MCF 10A (cell line): ENCODE results near the gene TTC21A. TPM values are rescaled to one million over a fixed set of nuclear protein-coding genes. Genes with fewer than 3 reads are reported as not detected.

Experiments
- BruUV-seq: library from RNA; stranded (reverse); fragments of 400-500 nt; replicated peaks from 2 replicates; lab custom pipeline; 2021; lab: Mats Ljungman, UMichigan
- CTCF ChIA-PET: fragments of 300-600 bp; sonication (Branson Sonifier 250); formaldehyde crosslinking; extraction: SDS; loops from one replicate; lab custom pipeline; 2021; ENCODE audit warnings: antibody characterized with exemption, inconsistent platforms; lab: Yijun Ruan, JAX
- POLR2A ChIA-PET: fragments of 300-600, 350-650 bp; sonication (Branson Sonifier 250); formaldehyde crosslinking; extraction: SDS; loops from one replicate; lab custom pipeline; 2020; ENCODE audit warnings: antibody characterized with exemption, inconsistent platforms; lab: Yijun Ruan, JAX
- DNase-seq: peaks from one replicate; pipeline ENCODE4 v3.0.0-alpha.2; 2018; ENCODE audit not compliant: unreplicated experiment
- H3K27ac Mint-ChIP-seq: one replicate; pipeline ENCODE4 v1.8.0; 2022; ENCODE audit warnings: mild to moderate bottlenecking, low read depth, mixed read lengths; ENCODE audit not compliant: unreplicated experiment
- H3K27me3 Mint-ChIP-seq: one replicate; pipeline ENCODE4 v1.8.0; 2022; ENCODE audit warnings: mixed read lengths; ENCODE audit not compliant: insufficient read depth, unreplicated experiment
- H3K36me3 Mint-ChIP-seq: one replicate; pipeline ENCODE4 v1.8.0; 2022; ENCODE audit warnings: mild to moderate bottlenecking, moderate library complexity, mixed read lengths; ENCODE audit not compliant: insufficient read depth, unreplicated experiment
- H3K4me1 Mint-ChIP-seq: one replicate; pipeline ENCODE4 v1.8.0; 2022; ENCODE audit warnings: mixed read lengths; ENCODE audit not compliant: insufficient read depth, unreplicated experiment
- H3K4me3 Mint-ChIP-seq: one replicate; pipeline ENCODE4 v1.8.0; 2022; ENCODE audit warnings: mild to moderate bottlenecking, moderate library complexity, mixed read lengths; ENCODE audit not compliant: unreplicated experiment
- H3K9me3 Mint-ChIP-seq: one replicate; pipeline ENCODE4 v1.8.0; 2022; ENCODE audit warnings: mixed read lengths; ENCODE audit not compliant: unreplicated experiment
- intact Hi-C: fragments of 100-400 bp; cut with micrococcal nuclease; formaldehyde crosslinking; loops from 2 replicates; pipeline ENCODE4 v1.14.1; 2022
- total RNA-seq: library from RNA; stranded (reverse); gene quantifications from 2 replicates; pipeline ENCODE4 v1.2.3, GENCODE V29; 2022
- TF ChIP-seq, protein P1 (sequence below): fragments of 200-600 bp; IDR thresholded peaks from one replicate; pipeline ENCODE4 v1.8.0; 2022; ENCODE audit warnings: antibody characterized with exemption, mild to moderate bottlenecking; ENCODE audit not compliant: unreplicated experiment

Gene TTC21A
- total RNA-seq, 1 experiment from 2014 or later = 2.1 TPM

DNA sequence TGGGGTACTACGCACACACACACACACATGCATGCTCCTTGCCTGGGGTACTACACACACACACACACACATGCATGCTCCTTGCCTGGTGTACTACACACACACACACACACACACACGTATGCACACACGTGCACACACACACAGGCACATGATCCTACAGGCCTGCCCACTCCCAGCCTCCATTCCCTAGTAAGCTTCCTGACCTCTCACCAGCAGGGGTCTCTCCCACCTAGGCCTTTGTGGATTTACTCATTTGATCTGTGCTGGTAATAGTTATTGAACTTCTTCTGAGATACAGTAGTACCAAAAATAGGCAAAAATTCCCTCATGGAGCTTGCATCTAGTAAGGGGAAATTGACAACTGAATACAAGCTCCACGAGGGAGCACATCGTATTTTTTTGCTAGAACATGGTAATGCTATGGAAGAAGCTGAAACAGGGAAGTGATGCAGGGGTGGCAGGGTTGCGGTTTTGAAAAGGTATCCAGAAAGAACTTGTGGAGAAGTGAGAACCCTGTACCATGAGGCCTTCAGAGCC is 19.1 kb downstream of the TTC21A start:
- Mint-ChIP-seq H3K27ac (no peak overlapping the region), H3K4me3 (no peak overlapping the region), H3K9me3 (no peaks in the 10 kb centered on the region), H3K27me3 (no peaks in the 10 kb centered on the region), H3K36me3 (no peaks in the 10 kb centered on the region), H3K4me1 (peaks cover 12% of the 10 kb centered on the region)
- peak; percentile 72 for DNase-seq
- intact Hi-C loops = loop anchor here (1.0 to 2.0 kb wide), 4 partner anchors 21 to 162 kb away; no protein-coding TSS in a partner anchor
- ChIA-PET CTCF (interaction anchor here (0.6 to 9.5 kb wide), 33 partner anchors 8 to 1897 kb away, joined by 3 to 187 read pairs (median 4); partner anchors contain the start of genes GORASP1 and TTC21A), POLR2A (interaction anchor here (0.6 to 2.0 kb wide), 6 partner anchors 15 to 166 kb away, joined by 3 to 10 read pairs (median 4); no protein-coding TSS in a partner anchor)
- no TSS peak for BruUV-seq
- TF ChIP-seq, protein P1, sequence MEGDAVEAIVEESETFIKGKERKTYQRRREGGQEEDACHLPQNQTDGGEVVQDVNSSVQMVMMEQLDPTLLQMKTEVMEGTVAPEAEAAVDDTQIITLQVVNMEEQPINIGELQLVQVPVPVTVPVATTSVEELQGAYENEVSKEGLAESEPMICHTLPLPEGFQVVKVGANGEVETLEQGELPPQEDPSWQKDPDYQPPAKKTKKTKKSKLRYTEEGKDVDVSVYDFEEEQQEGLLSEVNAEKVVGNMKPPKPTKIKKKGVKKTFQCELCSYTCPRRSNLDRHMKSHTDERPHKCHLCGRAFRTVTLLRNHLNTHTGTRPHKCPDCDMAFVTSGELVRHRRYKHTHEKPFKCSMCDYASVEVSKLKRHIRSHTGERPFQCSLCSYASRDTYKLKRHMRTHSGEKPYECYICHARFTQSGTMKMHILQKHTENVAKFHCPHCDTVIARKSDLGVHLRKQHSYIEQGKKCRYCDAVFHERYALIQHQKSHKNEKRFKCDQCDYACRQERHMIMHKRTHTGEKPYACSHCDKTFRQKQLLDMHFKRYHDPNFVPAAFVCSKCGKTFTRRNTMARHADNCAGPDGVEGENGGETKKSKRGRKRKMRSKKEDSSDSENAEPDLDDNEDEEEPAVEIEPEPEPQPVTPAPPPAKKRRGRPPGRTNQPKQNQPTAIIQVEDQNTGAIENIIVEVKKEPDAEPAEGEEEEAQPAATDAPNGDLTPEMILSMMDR = peak; percentile 51

DNA sequence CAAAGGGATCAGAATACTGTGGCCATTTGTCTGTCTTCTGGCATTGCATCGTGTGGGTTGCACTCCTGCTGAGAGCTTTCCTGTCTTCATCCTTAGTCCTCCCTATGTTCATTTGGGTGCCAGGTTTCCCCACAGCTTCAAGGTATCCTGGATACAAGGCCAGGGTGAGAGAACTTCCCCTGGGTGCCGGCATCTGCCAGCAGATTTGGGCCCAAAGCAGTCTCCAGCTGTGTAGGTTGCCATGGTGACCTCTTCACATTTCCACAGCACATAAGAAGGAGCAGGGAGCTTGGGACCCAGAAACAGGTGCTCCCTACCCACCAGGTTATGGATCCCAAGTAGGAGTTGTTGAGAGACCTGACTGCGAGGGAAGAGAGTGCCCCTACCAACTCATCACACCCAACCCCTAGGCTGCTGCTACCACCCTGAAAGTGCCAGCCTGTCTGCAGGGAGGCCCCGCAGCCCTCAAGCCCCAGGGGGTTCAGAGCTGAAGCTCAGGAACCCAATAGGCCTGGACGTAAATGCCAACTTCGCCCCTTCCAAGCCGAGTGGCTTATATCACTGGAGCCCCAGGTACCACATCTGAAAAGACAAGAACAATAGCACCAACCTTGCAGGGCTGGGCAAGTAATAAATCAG is 19.9 kb downstream of the TTC21A start:
- POLR2A ChIA-PET = interaction anchor here (0.7 to 2.0 kb wide), 3 partner anchors 13 to 161 kb away, joined by 3 to 10 read pairs (median 3); no protein-coding TSS in a partner anchor
- Mint-ChIP-seq H3K4me1 (peaks cover 12% of the 10 kb centered on the region), H3K9me3 (no peaks in the 10 kb centered on the region), H3K27me3 (no peaks in the 10 kb centered on the region), H3K27ac (no peak overlapping the region), H3K4me3 (no peak overlapping the region), H3K36me3 (no peaks in the 10 kb centered on the region)
- TF ChIP-seq, protein P1 = no peak
- DNase-seq = no peak
- BruUV-seq = no TSS peak
- intact Hi-C loops = loop anchor here (2.0 kb wide), 1 partner anchor 53 kb away; no protein-coding TSS in a partner anchor
- CTCF ChIA-PET = interaction anchor here (0.6 to 9.5 kb wide), 27 partner anchors 8 to 162 kb away, joined by 3 to 187 read pairs (median 5); partner anchors contain the start of genes GORASP1 and TTC21A

DNA sequence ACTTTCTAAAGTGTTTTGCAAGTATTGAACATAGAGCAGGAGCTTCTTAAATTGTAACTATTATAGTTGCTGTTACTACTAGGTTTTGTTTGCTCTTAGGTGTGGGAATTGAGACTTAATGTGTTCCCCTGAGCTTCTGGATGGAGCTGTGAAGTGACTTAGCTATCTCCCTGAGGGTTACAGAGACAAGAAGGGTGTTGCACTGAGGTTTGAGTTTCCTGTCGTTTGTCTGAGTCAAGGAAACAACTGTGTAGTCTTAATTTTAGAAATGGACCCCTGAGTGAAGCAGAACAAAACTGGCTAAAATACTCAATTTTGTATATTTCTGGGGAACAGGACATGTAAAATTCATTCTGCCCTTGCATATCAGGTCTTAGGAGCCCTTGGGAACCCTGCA is 20.4 kb downstream of the TTC21A start:
- H3K4me3 Mint-ChIP-seq = no peak overlapping the region
- H3K27me3 Mint-ChIP-seq = no peaks in the 10 kb centered on the region
- intact Hi-C loops = loop anchor here (2.0 kb wide), 1 partner anchor 53 kb away; no protein-coding TSS in a partner anchor
- POLR2A ChIA-PET = interaction anchor here (0.8 to 1.4 kb wide), 2 partner anchors 8 to 13 kb away, joined by 3 read pairs; no protein-coding TSS in a partner anchor
- DNase-seq = no peak
- TF ChIP-seq, protein P1 = no peak
- BruUV-seq = no TSS peak
- peaks cover 12% of the 10 kb centered on the region for H3K4me1 Mint-ChIP-seq
- CTCF ChIA-PET = interaction anchor here (0.6 to 9.5 kb wide), 15 partner anchors 8 to 162 kb away, joined by 3 to 187 read pairs (median 7); partner anchors contain the start of genes GORASP1 and TTC21A
- no peak overlapping the region for H3K27ac Mint-ChIP-seq
- H3K9me3 Mint-ChIP-seq = no peaks in the 10 kb centered on the region
- H3K36me3 Mint-ChIP-seq = no peaks in the 10 kb centered on the region

DNA sequence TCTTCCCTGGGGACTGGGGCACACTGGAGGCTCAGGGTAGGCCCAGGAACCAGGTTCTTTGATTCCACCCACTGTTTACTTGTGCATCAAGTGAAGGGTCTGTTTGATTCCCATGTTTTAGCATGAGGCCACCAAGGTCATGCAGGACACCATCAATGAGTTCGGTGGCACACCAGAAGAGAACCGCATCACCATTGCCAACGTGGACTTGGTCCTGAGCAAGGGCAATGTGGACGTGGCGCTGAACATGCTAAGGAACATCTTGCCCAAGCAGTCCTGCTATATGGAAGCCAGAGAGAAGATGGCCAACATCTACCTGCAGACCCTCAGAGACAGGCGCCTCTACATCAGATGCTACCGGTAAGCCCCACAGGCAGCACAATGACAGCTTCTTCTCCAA is 21.5 kb downstream of the TTC21A start:
- no peak for DNase-seq
- BruUV-seq = no TSS peak
- no peaks in the 10 kb centered on the region for H3K9me3 Mint-ChIP-seq
- peaks cover 12% of the 10 kb centered on the region for H3K4me1 Mint-ChIP-seq
- CTCF ChIA-PET = interaction anchor here (1.8 to 9.5 kb wide), 4 partner anchors 10 to 161 kb away, joined by 3 to 187 read pairs (median 28); no protein-coding TSS in a partner anchor
- TF ChIP-seq, protein P1 = no peak
- intact Hi-C loops = no loop called here
- POLR2A ChIA-PET = interaction anchor here (0.8 to 1.4 kb wide), 2 partner anchors 9 to 12 kb away, joined by 3 read pairs; no protein-coding TSS in a partner anchor
- H3K27ac Mint-ChIP-seq = no peak overlapping the region
- H3K4me3 Mint-ChIP-seq = no peak overlapping the region
- no peaks in the 10 kb centered on the region for H3K36me3 Mint-ChIP-seq
- no peaks in the 10 kb centered on the region for H3K27me3 Mint-ChIP-seq
